Erythroblast (primary cell): ENCODE results near the gene ATF2.

Experiments
- GATA1 ChIP-seq: IDR thresholded peaks from 2 replicates; pipeline ENCODE4 v1.6.1; 2011; ENCODE audit warnings: low read depth, mild to moderate bottlenecking, control low read depth, low read length, moderate library complexity
- POLR2A ChIP-seq: IDR thresholded peaks from 2 replicates; pipeline ENCODE4 v1.6.1; 2011; ENCODE audit warnings: mild to moderate bottlenecking, low read length

DNA sequence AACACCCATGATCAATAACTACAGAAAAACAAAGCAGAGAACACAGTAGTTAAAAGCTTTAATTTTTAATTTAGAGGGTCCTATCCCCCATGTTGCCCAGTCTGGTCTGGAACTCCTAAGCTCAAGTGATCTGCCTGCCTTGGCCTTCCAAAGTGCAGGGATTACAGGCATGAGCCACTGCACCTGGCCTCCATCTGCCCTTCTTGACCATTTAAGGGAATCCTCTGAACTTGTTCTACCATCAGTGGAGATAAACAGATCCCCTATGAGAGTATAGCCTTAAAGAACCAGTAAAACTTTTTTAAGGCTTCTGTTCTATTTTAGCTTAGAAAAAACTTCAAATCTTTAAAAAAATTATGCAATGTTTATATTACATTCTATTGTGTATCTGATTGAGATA lies 27.0 kb upstream of the ATF2 start:
- no peak for TF ChIP-seq POLR2A
- TF ChIP-seq GATA1: no peak
